Common myeloid progenitor, CD34-positive (primary cell): ENCODE results near the gene C2CD2. TPM values are rescaled to one million over a fixed set of nuclear protein-coding genes. Genes with fewer than 3 reads are reported as not detected.

ENCODE experiments used
- CTCF ChIA-PET: fragments of 350-600 bp; sonication (Branson Sonifier 250); formaldehyde crosslinking; loops from one replicate; lab custom pipeline; 2021; ENCODE audit warnings: antibody characterized with exemption; lab: Charles Lee
- POLR2A ChIA-PET: fragments of 350-600 bp; sonication (Branson Sonifier 250); formaldehyde crosslinking; loops from one replicate; lab custom pipeline; 2021; ENCODE audit warnings: antibody characterized with exemption; lab: Charles Lee
- DNase-seq, 3 donors: peaks; one replicate each; pipeline versions ENCODE4 v3.0.0 to v3.0.0-alpha.2; 2013
- H3K27ac ChIP-seq, 2 experiments: 1 replicate in 1 of 2; 2 replicates in 1 of 2; pipeline ENCODE4 v1.7.0; 2013; ENCODE audit warnings: inconsistent platforms in 2 of 2, low read length in 2 of 2, mild to moderate bottlenecking in 2 of 2, low read depth in 1 of 2, moderate library complexity in 1 of 2; ENCODE audit not compliant: severe bottlenecking in 2 of 2, insufficient read depth in 1 of 2, poor library complexity in 1 of 2
- H3K27me3 ChIP-seq, 5 experiments: replicated peaks in 2 of 5; 1 replicate in 3 of 5; 2 replicates in 2 of 5; pipeline versions ENCODE4 v1.6.1 to v1.7.0; 2013; ENCODE audit warnings: low read length in 4 of 5, mild to moderate bottlenecking in 2 of 5, moderate library complexity in 2 of 5, inconsistent platforms in 1 of 5; ENCODE audit not compliant: insufficient read depth in 5 of 5, control insufficient read depth in 4 of 5
- H3K36me3 ChIP-seq, 4 experiments: 1 replicate in 2 of 4; 2 replicates in 2 of 4; pipeline versions ENCODE4 v1.6.1 to v1.7.0; 2013; ENCODE audit warnings: low read length in 3 of 4, control low read depth in 1 of 4, mild to moderate bottlenecking in 1 of 4; ENCODE audit not compliant: control insufficient read depth in 4 of 4, insufficient read depth in 4 of 4
- H3K4me1 ChIP-seq, 4 experiments: 1 replicate in 3 of 4; 2 replicates in 1 of 4; pipeline versions ENCODE4 v1.6.1 to v1.7.1; 2013; ENCODE audit warnings: low read length in 3 of 4, mild to moderate bottlenecking in 3 of 4, control low read depth in 1 of 4, inconsistent platforms in 1 of 4, moderate library complexity in 1 of 4; ENCODE audit not compliant: control insufficient read depth in 4 of 4, insufficient read depth in 4 of 4; ENCODE audit errors: control extremely low read depth in 1 of 4
- H3K4me3 ChIP-seq, 7 experiments: 1 replicate in 4 of 7; 2 replicates in 3 of 7; pipeline versions ENCODE4 v1.5.1 to v1.7.0; 2013; ENCODE audit warnings: mild to moderate bottlenecking in 7 of 7, low read length in 6 of 7, moderate library complexity in 6 of 7, inconsistent platforms in 2 of 7, low read depth in 2 of 7, control low read depth in 1 of 7; ENCODE audit not compliant: insufficient read depth in 4 of 7, control insufficient read depth in 1 of 7; ENCODE audit errors: extremely low read depth in 1 of 7
- H3K9me3 ChIP-seq, 5 experiments: 1 replicate in 4 of 5; 2 replicates in 1 of 5; pipeline versions ENCODE4 v1.6.1 to v1.7.1; 2013; ENCODE audit warnings: low read length in 4 of 5, mild to moderate bottlenecking in 2 of 5, inconsistent platforms in 1 of 5, low read depth in 1 of 5, moderate library complexity in 1 of 5; ENCODE audit not compliant: control insufficient read depth in 4 of 5, insufficient read depth in 2 of 5; ENCODE audit errors: control extremely low read depth in 1 of 5
- WGBS: methylation state at CpG from one replicate; pipeline ENCODE4 v1.1.5; 2013; ENCODE audit not compliant: insufficient coverage; 5-methylcytosine and 5-hydroxymethylcytosine counted together
- polyA plus RNA-seq: library from polyadenylated mRNA; unstranded; fragments of 120-200 nt; gene quantifications from one replicate; pipeline ENCODE4 v1.2.1, GENCODE V29; 2013

Gene C2CD2
- 23.4 TPM for polyA plus RNA-seq

DNA sequence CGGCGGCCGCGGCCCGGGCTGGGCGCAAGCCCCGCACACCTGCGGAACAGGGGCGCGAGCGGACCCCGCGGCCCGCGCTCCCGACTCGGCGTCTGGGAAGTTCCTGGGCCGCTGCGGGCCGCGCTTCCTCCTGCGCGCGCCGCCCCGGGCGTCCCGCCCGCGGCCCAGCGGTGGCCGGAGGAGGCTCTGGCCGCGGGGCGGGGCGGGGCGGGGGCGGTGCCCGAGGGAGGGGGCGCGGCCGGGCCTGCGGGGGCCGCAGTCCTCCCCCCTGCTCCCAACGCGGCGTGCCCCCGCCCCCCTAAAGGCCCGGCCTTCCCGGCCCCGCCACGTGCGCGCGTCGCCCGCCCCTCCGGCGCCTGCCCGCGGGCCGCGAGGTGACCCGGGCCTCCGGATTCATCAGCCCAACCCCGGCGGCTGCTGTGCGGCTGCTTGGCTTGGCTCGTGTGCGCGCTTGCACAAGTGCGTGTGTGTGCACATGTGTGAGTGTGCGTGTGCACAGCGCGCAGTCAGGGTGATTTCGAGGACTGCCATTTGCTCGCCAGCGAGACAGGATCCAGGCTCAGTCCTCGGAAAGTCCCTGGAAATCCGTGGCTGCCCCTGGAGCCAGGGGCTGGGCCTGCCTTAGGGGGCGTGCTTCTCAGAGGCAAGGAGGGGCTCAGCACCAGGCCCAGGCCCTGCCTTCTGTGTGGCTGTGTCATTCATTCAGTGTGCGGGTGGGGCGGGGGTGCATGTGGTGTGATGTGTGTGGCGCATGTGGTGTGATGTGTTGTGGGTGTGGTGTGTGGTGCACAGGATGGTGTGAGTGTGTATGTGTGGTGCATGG, at the start of gene C2CD2:
TSS of gene C2CD2 (minus strand) at position 188 of the 823 bp plus-strand sequence. CDS start 370 bp downstream, outside the sequence.
- Histone ChIP-seq H3K4me3 (peak within 1 kb of the TSS; percentile 41 to 82 (median 71)), H3K27me3 (no peaks in the 10 kb centered on the region), H3K4me1 (peaks cover 0 to 55% (median 44%) of the 10 kb centered on the region in 4 experiments), H3K36me3 (peaks cover 0 to 8% (median 0%) of the 10 kb centered on the region in 4 experiments), H3K9me3 (no peaks in the 10 kb centered on the region), H3K27ac (no peak within 1 kb of the TSS)
- 3% methylated on average over 35 of the region's 85 CpGs for WGBS
- POLR2A ChIA-PET: no interaction called here
- CTCF ChIA-PET: no interaction called here
- DNase-seq: peak in 2 of 3 donors; percentile 73 to 79

DNA sequence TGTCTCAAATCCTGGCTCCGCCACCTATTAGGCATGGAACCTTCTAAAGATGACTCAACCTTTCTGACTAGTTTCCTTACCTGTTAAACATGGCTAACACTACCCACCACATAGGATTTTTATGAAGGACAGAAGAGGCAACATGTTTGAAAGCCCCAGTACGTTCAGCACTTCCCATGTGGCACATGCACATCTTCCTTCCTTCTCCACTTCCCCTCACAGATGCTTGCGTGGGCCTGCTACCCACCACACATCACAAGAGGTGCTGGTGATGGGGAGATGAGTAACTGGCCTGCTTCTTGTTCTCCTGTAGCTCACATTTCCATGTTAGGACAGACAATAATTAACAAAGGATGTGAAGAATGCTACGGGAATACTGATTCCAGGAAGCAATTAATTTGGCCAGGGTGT, 49.2 kb upstream of the C2CD2 start:
- H3K27me3 ChIP-seq: no peaks in the 10 kb centered on the region
- WGBS: 100% methylated on average over 1 of the region's 4 CpGs
- POLR2A ChIA-PET: no interaction called here
- H3K4me1 ChIP-seq: peaks cover 0 to 5% (median 0%) of the 10 kb centered on the region in 4 experiments
- H3K9me3 ChIP-seq: no peaks in the 10 kb centered on the region
- no peak overlapping the region for H3K4me3 ChIP-seq
- peaks cover 4 to 55% (median 16%) of the 10 kb centered on the region in 4 experiments for H3K36me3 ChIP-seq
- no peak overlapping the region for H3K27ac ChIP-seq
- peak in 1 of 3 donors; percentile 34 for DNase-seq
- CTCF ChIA-PET: interaction anchor here (0.9 to 6.0 kb wide), 2 partner anchors 104 to 108 kb away, joined by 3 to 38 read pairs; no protein-coding TSS in a partner anchor

DNA sequence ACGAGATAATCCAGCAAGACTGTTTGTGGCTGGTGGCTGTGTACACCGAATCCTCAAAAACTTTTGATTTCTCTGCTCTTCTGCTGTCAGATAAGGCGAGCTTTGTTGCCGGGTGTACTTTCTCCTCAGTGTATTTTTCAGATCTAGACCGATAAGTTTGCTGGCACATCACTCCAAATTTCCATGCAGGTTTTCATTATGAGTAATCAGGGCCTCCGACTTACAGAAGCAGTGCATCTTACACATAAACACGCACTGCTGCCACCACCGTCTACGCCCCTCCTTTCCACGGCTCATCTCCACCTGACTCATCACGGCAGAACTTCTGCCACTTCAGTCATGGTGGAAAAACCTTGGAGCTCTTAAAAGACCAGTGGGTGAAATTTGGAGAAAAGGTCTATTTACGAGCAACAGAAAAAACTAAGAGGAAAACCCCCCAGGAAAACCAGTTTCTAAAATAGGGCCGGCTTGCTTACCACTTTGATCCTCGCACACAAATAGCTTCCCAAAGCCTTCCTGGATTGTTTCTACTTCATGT, 48.7 kb upstream of the C2CD2 start:
- Histone ChIP-seq H3K36me3 (peaks cover 4 to 55% (median 16%) of the 10 kb centered on the region in 4 experiments), H3K4me1 (peaks cover 0 to 5% (median 0%) of the 10 kb centered on the region in 4 experiments), H3K4me3 (no peak overlapping the region), H3K27me3 (no peaks in the 10 kb centered on the region), H3K27ac (no peak overlapping the region), H3K9me3 (no peaks in the 10 kb centered on the region)
- WGBS: 96% methylated on average over 12 of the region's 14 CpGs
- POLR2A ChIA-PET: no interaction called here
- CTCF ChIA-PET: interaction anchor here (0.9 to 6.0 kb wide), 2 partner anchors 105 to 109 kb away, joined by 3 to 38 read pairs; no protein-coding TSS in a partner anchor
- DNase-seq: no peak

DNA sequence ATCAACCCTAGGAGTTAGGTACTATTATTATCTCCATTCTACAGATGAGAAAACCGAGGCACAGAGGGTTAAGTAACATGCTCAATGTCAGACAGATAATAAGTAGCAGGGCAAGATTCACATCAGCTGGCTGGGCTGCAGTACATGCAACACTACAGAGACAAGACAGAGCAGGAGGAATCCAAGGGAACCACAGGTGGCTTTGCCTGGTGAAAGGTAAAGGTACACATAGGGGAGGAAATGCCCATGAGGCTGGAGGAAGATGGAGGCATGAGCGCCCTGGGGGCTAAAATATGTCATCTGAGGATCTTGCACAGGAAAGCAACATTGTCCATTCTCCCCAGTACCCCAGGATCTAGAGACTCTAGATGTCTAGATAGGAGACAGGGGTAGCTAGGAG, 48.0 kb upstream of the C2CD2 start:
- H3K27me3 ChIP-seq: no peaks in the 10 kb centered on the region
- peaks cover 0 to 5% (median 0%) of the 10 kb centered on the region in 4 experiments for H3K4me1 ChIP-seq
- no peak overlapping the region for H3K4me3 ChIP-seq
- H3K27ac ChIP-seq: no peak overlapping the region
- H3K36me3 ChIP-seq: peaks cover 5 to 51% (median 16%) of the 10 kb centered on the region in 4 experiments
- H3K9me3 ChIP-seq: peaks cover 0 to under 1% (median 0%) of the 10 kb centered on the region in 5 experiments
- ChIA-PET POLR2A (no interaction called here), CTCF (interaction anchor here (0.7 to 6.0 kb wide), 2 partner anchors 37 to 106 kb away, joined by 3 to 38 read pairs; no protein-coding TSS in a partner anchor)
- no CpG with 5 or more reads among the region's 2 CpGs for WGBS
- no peak for DNase-seq

DNA sequence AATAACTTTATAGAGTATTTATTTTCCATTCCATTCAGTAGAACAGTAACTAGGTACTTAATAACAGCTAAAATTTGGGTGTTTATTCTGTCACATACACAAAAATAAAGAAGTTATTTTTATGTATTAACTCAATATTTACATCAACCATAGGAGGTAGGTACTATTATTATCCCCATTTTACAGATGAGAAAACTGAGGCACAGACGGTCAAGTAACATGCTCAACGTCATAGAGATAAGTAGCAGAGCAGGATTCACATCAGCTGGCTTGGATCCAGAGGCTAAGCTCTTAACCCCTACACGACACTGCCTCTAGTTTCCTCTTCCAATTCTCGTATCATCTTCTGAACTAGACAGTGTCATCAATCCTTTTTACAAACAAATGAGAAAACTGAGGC, 47.1 kb upstream of the C2CD2 start:
- DNase-seq: no peak
- no peak overlapping the region for H3K4me3 ChIP-seq
- peaks cover 7 to 51% (median 20%) of the 10 kb centered on the region in 4 experiments for H3K36me3 ChIP-seq
- no peak overlapping the region for H3K27ac ChIP-seq
- ChIA-PET CTCF (interaction anchor here (0.7 kb wide), 1 partner anchor 36 kb away, joined by 3 read pairs; no protein-coding TSS in a partner anchor), POLR2A (no interaction called here)
- WGBS: 100% methylated on average over 3 of the region's 4 CpGs
- H3K4me1 ChIP-seq: peaks cover 0 to 5% (median 0%) of the 10 kb centered on the region in 4 experiments
- no peaks in the 10 kb centered on the region for H3K27me3 ChIP-seq
- peaks cover 0 to 9% (median under 1%) of the 10 kb centered on the region in 5 experiments for H3K9me3 ChIP-seq

DNA sequence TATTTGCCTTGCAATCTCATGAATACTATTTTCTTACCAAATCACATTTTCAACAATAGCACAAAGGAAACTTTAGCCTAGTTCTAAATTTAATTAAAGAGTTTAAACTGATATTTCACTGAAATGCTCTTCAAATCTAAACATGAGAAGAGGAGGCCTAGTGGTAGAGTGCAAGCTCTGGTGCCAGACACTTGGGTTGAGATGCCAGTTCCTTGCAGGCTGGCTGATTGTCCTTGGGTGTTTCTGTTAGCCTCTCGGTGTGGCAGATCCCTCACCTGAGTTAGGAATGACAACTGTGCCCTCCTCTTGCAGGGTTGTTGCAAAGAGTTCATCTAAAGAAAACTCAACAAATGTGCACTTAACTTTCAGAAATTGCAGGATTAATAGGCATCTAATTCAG, 43.8 kb upstream of the C2CD2 start:
- Histone ChIP-seq H3K27ac (no peak overlapping the region), H3K4me3 (no peak overlapping the region), H3K9me3 (peaks cover 0 to 17% (median 6%) of the 10 kb centered on the region in 5 experiments), H3K27me3 (no peaks in the 10 kb centered on the region), H3K4me1 (no peaks in the 10 kb centered on the region), H3K36me3 (peaks cover 11 to 58% (median 32%) of the 10 kb centered on the region in 4 experiments)
- POLR2A ChIA-PET: no interaction called here
- 100% methylated on average over 1 of the region's 1 CpG for WGBS
- CTCF ChIA-PET: interaction anchor here (0.8 kb wide), 1 partner anchor 120 kb away, joined by 3 read pairs; no protein-coding TSS in a partner anchor
- no peak for DNase-seq
